Left renal cortex interstitium (tissue), 4 donors: Measurements from ENCODE around the gene NKIRAS2. TPM values are rescaled to one million over a fixed set of nuclear protein-coding genes. Genes with fewer than 3 reads are reported as not detected.

Experiments
- DNase-seq, 4 donors: peaks; one replicate each; pipeline ENCODE4 v3.0.0-alpha.2; 2013; ENCODE audit warnings: low read depth in 4 of 4, low spot score in 2 of 4, missing footprints in 1 of 4
- polyA plus RNA-seq, 4 donors: library from polyadenylated mRNA; unstranded; fragments of 120-200 nt; gene quantifications; one replicate each; pipeline ENCODE4 v1.2.1, GENCODE V29; 2013; ENCODE audit not compliant: insufficient read length in 4 of 4

NKIRAS2 gene
- polyA plus RNA-seq, 4 donors, result 49.4 to 62.2 (median 56.2) TPM

DNA sequence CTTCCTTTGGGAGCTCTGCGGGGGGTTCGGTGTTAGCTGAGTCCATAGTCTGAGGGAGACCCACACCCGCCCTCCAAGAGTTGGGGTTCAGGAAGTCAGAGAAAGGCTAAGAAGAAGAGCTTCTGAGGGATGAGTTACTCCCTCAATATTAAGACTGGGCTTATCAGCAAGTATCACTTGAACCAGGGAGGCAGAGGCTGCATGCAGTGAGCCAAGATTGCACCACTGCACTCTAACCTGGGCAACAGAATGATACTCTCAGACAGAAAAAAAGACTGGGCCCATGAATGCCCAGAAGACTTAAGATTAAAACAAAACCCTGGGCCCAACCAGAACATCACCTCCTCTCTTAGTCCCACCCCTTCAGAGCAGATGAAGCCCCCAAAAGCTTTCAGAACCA lies 6.0 kb downstream of the NKIRAS2 start:
- DNase-seq, result no peak

GRCh38 chr17:42026857-42027589 lies 7.1 kb downstream of the NKIRAS2 start:
- DNase-seq, result no peak

DNA sequence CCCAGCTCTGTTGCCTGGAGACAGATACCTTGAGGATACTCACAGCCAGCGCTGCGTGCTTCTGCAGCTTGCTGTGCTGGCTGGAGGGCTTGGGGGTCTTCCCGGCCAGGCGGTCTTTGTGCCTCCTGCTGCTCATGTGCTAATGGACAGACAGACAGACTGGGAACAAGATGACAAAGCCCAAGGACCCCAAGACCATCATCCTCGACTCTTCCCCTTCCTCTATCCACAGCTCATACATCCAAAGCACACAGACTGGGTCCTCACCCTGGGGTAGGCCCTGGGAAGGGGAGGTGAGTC lies 7.7 kb downstream of the NKIRAS2 start:
- DNase-seq, result no peak

GRCh38 chr17:42027961-42028790 lies 8.3 kb downstream of the NKIRAS2 start:
- no peak for DNase-seq

DNA sequence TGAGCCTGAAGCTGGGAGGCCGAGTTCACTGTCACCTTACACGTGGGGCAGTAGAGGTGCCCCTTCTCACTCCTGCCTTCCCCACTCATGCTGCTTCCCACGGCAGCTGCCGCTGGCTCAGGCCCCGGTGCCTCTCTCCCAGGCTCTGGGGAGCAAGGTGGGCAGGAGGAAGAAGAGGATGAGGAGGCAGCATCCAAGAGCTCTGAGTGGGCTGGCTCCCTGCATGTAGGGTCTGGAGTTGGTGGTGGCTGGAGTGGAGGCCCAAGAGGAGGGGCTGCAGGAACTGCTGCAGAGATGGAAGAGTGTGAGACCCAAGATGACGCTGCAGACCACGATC lies 8.9 kb downstream of the NKIRAS2 start:
- no peak for DNase-seq

DNA sequence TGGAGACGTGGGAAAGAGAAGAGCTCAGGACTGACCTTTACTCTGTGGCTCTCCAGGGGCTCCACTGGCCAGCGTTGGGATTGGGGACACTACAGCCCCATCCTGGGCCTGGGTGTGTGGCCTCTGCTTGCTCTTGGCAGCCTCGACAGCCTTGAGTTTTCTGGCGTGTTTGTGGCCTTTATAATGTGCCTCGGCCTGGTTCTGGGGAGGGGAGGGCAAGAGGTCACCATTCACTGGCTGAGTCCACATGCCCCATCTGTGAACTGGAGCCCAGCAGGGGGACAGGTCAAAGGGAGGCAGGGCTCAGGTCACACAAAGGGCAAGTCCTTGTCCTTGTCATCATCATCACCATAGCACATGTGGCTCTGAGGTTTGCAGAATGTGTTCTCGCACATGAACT lies 11.7 kb downstream of the NKIRAS2 start:
- no peak for DNase-seq

GRCh38 chr17:42034059-42034458 lies 14.2 kb downstream of the NKIRAS2 start:
- no peak for DNase-seq

DNA sequence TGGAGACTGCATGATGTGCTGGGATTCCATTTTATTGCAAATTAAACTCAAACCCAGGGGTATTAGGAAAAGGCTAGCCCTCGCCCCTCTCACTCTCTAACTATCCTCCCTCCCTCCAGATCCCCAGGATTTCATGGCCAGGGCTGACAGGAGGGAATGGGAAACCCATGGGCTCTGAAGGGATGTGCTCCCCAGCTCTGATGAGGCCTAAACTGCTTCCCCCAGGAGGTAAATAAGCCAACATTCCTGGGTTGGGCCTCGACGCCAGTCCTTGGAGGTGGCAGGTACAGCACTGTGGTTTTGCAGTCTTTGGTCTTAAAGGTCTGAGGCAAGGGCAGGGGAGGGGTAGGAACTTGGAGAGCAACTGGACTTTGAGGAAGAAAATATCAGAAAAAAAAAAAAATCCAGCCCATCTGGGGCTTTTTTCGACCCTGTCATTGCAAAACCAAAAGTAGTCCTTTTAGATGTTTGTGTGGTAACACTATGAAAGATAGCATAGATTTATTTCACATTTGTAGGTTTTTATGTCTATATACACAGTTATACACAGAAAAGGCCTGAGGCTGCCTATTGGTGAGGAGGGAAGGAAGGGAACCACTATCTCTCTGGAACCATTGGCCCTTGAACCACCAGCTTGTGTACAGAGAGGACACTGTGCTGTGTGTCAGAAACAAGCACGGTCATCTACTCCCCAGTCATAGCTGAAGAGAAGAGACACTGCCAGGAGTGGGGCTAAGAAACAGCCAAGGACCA lies 18.5 kb downstream of the NKIRAS2 start:
- DNase-seq, result no peak

- no peak for DNase-seq
Observed at GRCh38 chr17:42039794-42040763, 20.2 kb downstream of the NKIRAS2 start.

DNA sequence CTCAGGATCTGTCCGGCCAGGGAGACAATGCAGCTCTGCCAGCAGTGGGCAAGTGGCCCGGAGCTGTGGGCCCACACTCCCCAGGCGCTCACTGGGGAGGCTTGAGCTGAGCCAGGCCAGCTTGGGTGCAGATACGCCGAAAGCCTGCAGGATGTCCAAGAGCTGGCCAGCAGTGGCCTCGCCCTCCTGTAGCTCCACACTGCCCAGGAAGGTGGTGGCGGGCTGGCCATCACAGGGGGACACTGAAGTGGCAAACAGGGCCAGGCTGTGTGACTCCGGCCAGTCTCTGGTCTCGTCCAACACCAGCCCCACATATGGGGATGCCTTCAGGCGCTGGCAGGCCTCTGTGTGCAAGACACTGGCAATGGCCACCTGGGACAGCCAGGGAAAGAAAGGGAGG lies 20.9 kb downstream of the NKIRAS2 start:
- no peak for DNase-seq

DNA sequence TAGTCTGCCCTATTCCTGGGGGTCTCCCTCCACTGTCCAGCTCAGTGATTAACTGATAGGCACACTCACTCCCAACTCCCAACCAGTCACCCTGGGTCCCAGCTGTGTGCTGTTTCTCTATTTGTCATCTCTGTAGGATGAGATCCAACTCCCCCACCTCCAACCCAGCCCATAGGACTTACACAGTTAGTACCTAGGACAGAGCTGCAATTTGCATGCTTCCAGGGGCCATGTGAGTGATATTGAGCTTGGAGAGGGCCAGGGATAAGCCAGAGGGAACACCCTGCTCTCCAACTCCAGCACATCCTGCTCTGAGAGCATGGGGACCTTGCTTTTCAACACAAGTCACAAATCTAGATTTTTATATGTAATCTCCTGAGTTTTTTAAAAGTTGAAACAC lies 21.7 kb downstream of the NKIRAS2 start:
- no peak for DNase-seq

- DNase-seq, result no peak
Observed at GRCh38 chr17:42042598-42043319, 22.9 kb downstream of the NKIRAS2 start.

DNA sequence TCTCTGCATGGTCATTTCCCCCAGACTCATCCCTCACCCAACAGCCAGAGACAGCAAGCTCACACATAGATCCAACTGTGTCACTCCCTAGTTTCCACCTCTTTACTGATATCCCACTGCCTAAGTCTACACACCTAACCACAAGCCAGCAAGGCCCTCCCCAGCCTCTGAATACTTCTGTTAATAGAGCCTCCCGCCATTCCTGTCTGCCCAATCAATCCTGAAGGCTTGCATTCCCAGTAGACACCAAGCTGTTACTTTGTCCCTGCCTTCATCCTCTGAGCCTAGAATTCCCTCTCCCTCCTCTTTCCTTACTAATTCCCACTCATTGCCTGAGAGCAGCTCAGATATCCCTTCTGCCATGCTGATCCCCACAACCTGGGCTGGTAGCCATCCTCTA lies 25.8 kb downstream of the NKIRAS2 start:
- no peak for DNase-seq

DNA sequence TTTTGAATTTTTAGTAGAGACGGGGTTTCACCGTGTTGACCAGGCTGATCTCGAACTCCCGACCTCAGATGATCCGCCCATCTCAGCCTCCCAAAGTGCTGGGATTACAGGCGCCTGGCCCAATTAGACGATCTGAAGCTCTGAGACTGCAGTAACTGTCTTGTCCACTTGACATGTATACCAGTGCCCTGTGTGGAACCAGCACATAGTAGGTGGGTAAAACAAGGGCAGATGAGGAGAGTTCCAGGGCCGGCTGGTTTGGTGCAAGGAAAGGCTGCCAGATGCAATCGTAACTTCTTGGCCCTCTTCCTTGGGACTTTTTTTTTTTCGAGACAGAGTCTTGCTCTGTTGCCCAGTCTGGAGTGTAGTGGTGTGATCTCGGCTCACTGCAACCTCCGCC lies 27.5 kb downstream of the NKIRAS2 start:
- DNase-seq, result no peak

DNA sequence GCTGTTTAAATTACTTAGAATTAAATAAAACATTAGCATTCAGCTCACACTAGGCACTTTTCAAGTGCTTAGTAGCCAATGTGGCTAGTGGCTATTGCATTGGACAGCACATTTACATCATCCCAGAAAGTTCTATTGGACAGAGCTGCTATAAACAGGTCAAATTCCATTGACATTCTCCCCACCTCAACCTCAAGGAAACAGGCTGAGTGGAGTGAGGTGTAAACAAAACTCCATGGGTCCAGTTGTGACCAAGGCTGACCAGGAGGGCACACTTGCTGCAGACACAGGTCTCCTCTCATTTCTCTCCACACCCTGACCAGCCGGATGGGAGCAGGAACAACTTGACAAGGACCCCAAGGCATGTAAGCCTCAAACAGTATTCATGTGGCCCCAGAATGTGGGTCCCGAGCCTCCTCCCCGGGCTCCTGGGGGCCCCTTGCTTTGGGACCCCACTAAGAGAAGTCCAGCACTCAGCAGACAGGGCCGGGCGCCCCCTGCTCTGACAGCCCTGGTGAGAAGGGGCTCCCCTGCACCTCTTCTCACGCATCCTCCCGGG lies 30.0 kb downstream of the NKIRAS2 start:
- DNase-seq, result no peak

- DNase-seq, result peak in 1 of 4 donors; percentile 35
Observed at GRCh38 chr17:42050393-42051012, 30.6 kb downstream of the NKIRAS2 start, which contains the start of gene C17orf113. C17orf113 (minus strand) TSS chr17:42050601; CDS start chr17:42043376, 7,225 bp downstream.

DNA sequence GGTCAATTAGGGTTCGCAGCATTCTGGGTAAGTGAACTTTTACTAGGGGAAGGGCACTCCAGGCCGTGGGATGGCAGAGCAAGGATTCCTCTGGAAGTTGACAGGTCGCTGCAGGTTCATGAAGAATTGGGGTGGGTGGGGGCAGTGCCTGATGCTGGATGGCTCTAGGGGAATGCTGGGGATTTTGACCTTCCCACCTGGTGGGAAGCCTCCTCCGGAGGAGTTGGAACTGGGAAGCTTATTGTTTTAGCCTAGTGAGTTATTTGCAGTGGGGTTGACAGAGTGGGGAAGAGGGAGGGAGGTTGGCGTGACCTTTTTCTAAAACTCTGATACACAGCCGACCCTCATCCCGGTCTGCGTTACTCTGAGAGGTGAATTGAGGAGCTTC lies 31.1 kb downstream of the NKIRAS2 start:
- DNase-seq, result no peak

- no peak for DNase-seq
Observed at GRCh38 chr17:42051645-42052044, 31.8 kb downstream of the NKIRAS2 start.

DNA sequence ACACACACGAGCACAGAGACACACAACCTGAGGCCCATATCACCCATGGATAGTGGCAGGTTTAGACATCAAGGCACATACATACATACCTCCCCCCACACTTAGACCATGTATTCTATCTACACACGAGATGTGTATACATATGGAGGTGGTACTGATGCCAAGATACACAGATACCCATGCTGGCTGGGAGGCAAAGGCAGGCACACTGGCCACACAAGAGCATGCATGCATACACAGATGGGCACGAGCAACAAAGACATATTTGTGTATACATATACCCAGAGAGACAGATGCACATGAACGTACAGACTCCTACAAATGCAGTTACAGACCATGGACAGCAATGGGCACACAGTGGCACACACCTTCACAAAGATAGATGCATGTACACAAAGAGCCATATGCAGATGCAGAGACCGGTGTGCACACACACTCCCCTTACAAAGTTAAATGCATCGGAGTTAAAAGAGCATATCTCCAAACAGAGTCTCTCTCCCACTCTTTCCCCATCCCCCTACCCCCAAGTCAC lies 32.5 kb downstream of the NKIRAS2 start:
- no peak for DNase-seq
